Activated CD4-positive, alpha-beta memory T cell treated with anti-CD3 and anti-CD28 coated beads, Interleukin-2, amount 10 ng/mL, durations not matched to agents 7 days and 5 days (primary cell): ENCODE results near the gene SORCS2. TPM values are rescaled to one million over a fixed set of nuclear protein-coding genes. Genes with fewer than 3 reads are reported as not detected.
A peak's percentile ranks its signal among the peaks of the same experiment; 100 is the strongest.

Source experiments
- CTCF ChIA-PET: fragments of 350-600 bp; sonication (Branson Sonifier 250); formaldehyde crosslinking; loops from one replicate; lab custom pipeline; 2021; ENCODE audit warnings: antibody characterized with exemption, inconsistent platforms; lab: Charles Lee
- POLR2A ChIA-PET: fragments of 350-600 bp; sonication (Branson Sonifier 250); formaldehyde crosslinking; loops from one replicate; lab custom pipeline; 2021; ENCODE audit warnings: antibody characterized with exemption; lab: Charles Lee
- DNase-seq: peaks from one replicate; pipeline ENCODE4 v3.0.0-alpha.2; 2020
- H3K27ac Mint-ChIP-seq: one replicate; pipeline ENCODE4 v1.8.0; 2021; ENCODE audit warnings: mild to moderate bottlenecking, mixed read lengths
- H3K27me3 Mint-ChIP-seq: one replicate; pipeline ENCODE4 v1.8.0; 2021; ENCODE audit warnings: mixed read lengths
- H3K36me3 Mint-ChIP-seq: one replicate; pipeline ENCODE4 v1.8.0; 2021; ENCODE audit warnings: low read depth, mixed read lengths
- H3K4me1 Mint-ChIP-seq: one replicate; pipeline ENCODE4 v1.8.0; 2021; ENCODE audit warnings: mixed read lengths
- H3K4me3 Mint-ChIP-seq: one replicate; pipeline ENCODE4 v1.8.0; 2021; ENCODE audit warnings: mild to moderate bottlenecking, mixed read lengths
- H3K9me3 Mint-ChIP-seq: one replicate; pipeline ENCODE4 v1.8.0; 2021; ENCODE audit warnings: mixed read lengths
- total RNA-seq, 2 experiments: library from RNA; stranded (reverse); gene quantifications; one replicate each; pipeline ENCODE4 v1.2.3, GENCODE V29; 2021

The SORCS2 gene
- total RNA-seq, 2 experiments from 2014 or later: 0.10 to 0.18 TPM

DNA sequence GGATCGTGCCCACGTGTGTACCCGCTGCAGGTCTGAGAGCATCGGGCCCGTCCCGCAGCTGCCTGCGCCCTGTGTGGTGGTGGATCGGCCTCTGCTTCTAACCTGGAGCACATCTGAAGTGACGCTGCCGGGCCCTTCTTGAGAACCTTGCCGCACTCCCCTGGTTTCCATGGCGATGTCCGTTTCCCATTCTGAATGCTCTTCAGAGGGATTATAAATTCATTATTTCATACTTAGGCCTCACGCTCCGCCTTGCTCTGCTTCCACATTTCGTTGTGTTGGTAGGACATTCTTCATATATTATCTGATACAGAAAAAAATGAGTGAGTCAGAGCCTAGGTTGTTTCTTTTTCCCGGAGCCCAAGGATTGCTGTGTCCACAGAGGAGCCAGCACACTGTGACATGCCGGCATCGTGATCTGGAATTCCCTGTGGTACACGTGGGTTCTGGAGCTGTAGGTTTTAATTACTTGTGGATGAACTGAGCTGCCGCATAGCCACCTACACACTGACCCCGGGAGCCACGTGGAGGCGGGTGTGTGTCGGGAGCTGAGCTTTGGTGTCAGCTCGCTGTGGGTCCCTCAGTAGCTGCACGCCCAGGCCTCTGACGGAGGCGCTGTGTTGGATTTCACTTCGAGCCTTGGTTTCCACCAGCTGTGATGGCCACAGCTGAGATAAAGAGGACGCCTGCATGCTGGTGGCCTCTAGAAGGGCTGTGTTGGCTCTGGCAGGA, 179.0 kb downstream of the SORCS2 start:
- Mint-ChIP-seq H3K27ac (no peak overlapping the region), H3K4me3 (no peak overlapping the region), H3K27me3 (peaks cover 3% of the 10 kb centered on the region), H3K36me3 (no peaks in the 10 kb centered on the region), H3K9me3 (no peaks in the 10 kb centered on the region), H3K4me1 (no peaks in the 10 kb centered on the region)
- DNase-seq: no peak
- ChIA-PET POLR2A (no interaction called here), CTCF (no interaction called here)

DNA sequence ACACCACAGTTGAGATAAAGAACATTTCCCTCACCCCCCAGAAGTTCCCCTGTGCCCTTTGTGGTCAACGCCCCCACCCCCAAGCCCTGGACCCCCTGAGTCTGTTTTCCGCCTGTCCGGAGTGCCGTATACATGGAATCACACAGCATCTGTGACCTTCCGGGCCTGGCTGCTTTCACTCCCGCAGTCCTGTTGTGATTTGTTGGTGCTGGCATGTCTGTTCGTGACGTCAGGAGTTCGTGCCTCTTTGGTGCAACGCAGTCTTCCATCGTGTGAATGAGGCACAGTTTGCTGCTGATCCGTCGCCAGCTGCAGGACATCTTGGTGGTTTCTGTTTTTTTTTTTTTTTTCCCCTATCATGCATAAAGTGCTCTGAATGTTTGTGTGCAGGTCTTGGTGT, 180.3 kb downstream of the SORCS2 start:
- Mint-ChIP-seq H3K9me3 (peaks cover 2% of the 10 kb centered on the region), H3K4me1 (no peaks in the 10 kb centered on the region), H3K27ac (no peak overlapping the region), H3K4me3 (no peak overlapping the region), H3K36me3 (no peaks in the 10 kb centered on the region), H3K27me3 (peaks cover 2% of the 10 kb centered on the region)
- ChIA-PET CTCF (no interaction called here), POLR2A (no interaction called here)
- no peak for DNase-seq

DNA sequence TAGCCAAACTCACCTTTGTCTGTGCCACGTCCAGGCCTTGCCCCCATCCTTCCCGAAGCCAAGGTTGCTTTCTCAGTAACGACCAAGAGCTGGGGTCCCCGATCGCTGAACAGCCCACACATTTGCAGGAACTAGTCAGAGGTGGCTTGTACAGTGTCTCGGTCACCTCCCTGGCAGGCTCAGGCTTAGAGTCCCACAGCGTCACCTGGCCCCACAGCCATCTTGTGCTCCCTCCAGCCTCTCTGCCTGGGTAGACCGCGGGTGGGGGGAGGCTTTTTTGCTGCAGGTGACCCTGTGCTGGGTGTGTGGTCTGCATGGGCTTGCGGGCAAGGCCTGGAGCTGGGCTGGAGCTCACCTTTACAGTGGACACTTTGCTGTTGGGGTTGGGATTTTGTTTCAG, 182.2 kb downstream of the SORCS2 start:
- peaks cover 4% of the 10 kb centered on the region for H3K27me3 Mint-ChIP-seq
- no peaks in the 10 kb centered on the region for H3K4me1 Mint-ChIP-seq
- ChIA-PET POLR2A (no interaction called here), CTCF (no interaction called here)
- H3K4me3 Mint-ChIP-seq: no peak overlapping the region
- H3K27ac Mint-ChIP-seq: no peak overlapping the region
- peaks cover 11% of the 10 kb centered on the region for H3K9me3 Mint-ChIP-seq
- H3K36me3 Mint-ChIP-seq: no peaks in the 10 kb centered on the region
- no peak for DNase-seq

DNA sequence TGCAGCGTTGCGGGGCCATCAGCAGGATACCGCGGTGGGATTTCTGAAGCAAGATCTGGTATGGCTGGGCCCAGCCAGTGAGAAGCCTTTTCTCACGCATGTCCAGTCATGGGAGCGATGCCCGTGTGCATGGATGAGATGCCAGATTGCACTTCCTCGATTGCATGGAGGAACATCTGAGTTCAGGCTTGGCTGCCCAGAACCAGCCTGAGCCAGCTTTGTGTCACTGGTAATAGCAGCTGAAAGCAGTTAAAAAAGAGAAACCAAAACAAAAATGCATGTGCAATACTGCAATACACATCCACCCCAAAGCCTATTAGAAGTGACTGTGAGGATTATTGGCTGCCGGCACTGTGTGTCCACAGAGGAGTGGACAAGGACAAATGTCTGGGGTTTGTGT, 183.1 kb downstream of the SORCS2 start:
- no peak overlapping the region for H3K27ac Mint-ChIP-seq
- H3K9me3 Mint-ChIP-seq: peaks cover 11% of the 10 kb centered on the region
- POLR2A ChIA-PET: no interaction called here
- CTCF ChIA-PET: no interaction called here
- no peak overlapping the region for H3K4me3 Mint-ChIP-seq
- H3K4me1 Mint-ChIP-seq: no peaks in the 10 kb centered on the region
- H3K36me3 Mint-ChIP-seq: no peaks in the 10 kb centered on the region
- no peak for DNase-seq
- peaks cover 4% of the 10 kb centered on the region for H3K27me3 Mint-ChIP-seq

DNA sequence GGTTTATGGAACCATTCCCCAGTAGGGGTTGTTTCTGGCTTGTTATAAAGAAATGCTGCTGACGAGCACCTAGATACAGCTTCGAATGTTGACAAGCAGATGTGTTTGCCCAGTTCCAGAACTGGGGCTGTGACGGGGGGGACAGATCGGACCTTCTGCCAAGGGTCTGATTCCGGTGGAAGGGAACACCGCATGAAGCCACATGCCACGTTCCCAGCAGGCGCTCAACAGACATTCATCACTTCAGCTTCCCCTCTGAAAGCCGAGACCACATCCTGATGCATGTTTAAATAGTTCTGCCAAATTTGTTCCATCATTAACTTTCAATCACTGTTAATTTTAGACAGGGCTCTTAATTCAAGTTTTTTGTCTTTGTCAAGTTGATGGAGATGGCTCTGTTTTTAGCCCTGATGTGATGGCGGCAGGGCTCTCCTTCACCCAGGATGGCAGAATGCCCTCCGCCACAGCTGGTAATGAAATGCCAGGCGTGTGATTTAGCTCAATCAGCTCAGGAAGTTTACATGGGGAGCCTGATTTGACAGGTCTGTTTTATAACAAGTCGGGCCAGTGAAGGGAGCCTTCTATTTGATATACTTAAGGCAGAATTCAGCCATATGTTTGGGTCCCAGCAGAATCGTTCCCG, 185.0 kb downstream of the SORCS2 start:
- ChIA-PET CTCF (no interaction called here), POLR2A (no interaction called here)

DNA sequence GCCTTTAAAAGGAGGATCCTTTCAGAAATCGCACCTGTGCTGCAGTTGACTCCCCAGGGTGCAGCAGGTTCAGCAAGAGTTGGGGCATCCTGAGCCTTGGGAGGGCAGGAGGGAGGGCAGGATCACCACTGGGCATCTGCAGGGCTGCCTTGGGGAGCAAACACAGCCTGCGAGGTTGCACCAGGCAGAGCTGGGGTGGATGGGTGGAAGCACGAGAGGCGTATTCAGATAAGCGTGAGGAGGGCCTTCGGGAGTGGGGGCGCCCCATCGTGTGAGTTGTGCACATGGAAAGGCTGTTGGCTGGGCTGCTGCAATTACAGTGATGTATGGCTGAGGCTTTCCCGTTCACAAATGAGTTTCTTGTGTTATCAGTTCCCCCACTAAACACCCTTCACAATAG, 186.8 kb downstream of the SORCS2 start:
- ChIA-PET CTCF (no interaction called here), POLR2A (no interaction called here)
- Mint-ChIP-seq H3K27me3 (peaks cover 4% of the 10 kb centered on the region), H3K9me3 (peaks cover 11% of the 10 kb centered on the region), H3K4me1 (no peaks in the 10 kb centered on the region), H3K27ac (no peak overlapping the region), H3K4me3 (no peak overlapping the region), H3K36me3 (no peaks in the 10 kb centered on the region)
- DNase-seq: no peak

More for the DNA sequence above, 185.0 kb downstream of the SORCS2 start:
- peaks cover 4% of the 10 kb centered on the region for H3K27me3 Mint-ChIP-seq
- H3K9me3 Mint-ChIP-seq: peaks cover 11% of the 10 kb centered on the region
- no peak overlapping the region for H3K27ac Mint-ChIP-seq
- no peak for DNase-seq
- H3K4me3 Mint-ChIP-seq: no peak overlapping the region
- H3K4me1 Mint-ChIP-seq: no peaks in the 10 kb centered on the region
- H3K36me3 Mint-ChIP-seq: no peaks in the 10 kb centered on the region

DNA sequence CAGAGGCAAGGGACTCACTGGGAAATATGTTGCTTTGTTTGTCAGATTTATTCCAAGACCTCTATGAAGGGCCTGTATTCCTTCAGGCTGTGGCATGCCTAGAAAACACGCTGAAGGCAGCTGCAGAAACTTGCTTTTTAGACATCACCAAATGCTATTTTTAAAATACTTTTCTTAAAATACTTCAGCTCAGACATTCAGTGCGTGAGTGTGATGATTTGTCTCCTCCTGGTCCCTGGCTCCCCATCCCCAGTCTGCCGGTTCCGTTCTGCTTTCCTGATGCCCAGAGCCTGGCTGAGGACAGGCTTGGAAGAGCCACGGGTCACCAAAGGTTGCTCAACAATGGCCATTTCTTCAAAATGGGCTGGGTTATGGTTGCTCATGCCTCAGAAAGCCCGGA, 187.4 kb downstream of the SORCS2 start:
- CTCF ChIA-PET: no interaction called here
- Mint-ChIP-seq H3K36me3 (no peaks in the 10 kb centered on the region), H3K27ac (no peak overlapping the region), H3K27me3 (peaks cover 4% of the 10 kb centered on the region), H3K9me3 (peaks cover 11% of the 10 kb centered on the region), H3K4me3 (no peak overlapping the region), H3K4me1 (no peaks in the 10 kb centered on the region)
- no peak for DNase-seq
- POLR2A ChIA-PET: no interaction called here

DNA sequence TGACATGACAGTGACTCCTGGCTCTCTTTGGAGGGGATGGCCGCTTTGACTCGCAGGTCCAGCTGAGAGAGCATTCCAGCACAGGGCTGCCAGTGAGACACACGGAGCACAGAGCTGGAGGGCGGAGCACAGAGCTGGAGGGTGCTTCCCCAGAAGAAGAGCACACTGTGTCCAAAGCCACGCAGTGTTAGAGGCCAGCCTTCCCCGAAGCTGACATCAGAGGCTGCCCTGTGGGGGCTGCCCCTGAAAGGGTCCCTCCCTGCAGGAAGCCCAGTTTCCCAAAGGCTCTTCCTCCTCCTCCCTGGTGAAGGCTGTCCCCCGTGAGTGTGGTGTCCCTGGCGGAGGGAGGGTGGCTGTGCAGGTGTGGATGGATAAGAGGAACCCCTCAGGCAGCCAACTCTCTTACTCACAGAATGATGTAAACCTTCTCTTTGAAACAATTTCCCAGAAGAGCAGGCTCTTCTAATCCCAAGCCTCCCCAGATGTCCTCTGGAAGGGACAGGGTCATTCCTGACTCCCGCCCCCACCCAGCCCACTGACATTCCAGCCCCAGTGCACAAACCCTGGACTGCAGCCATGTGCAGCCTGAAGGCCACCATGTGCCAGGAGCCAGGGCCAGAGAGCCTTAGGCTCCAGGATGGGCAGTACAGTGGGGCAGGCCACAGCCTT, 189.0 kb downstream of the SORCS2 start:
- ChIA-PET POLR2A (no interaction called here), CTCF (no interaction called here)
- H3K4me3 Mint-ChIP-seq: no peak overlapping the region
- H3K27me3 Mint-ChIP-seq: peaks cover 4% of the 10 kb centered on the region
- no peak for DNase-seq
- H3K9me3 Mint-ChIP-seq: peaks cover 17% of the 10 kb centered on the region
- no peak overlapping the region for H3K27ac Mint-ChIP-seq
- H3K4me1 Mint-ChIP-seq: no peaks in the 10 kb centered on the region
- no peaks in the 10 kb centered on the region for H3K36me3 Mint-ChIP-seq

DNA sequence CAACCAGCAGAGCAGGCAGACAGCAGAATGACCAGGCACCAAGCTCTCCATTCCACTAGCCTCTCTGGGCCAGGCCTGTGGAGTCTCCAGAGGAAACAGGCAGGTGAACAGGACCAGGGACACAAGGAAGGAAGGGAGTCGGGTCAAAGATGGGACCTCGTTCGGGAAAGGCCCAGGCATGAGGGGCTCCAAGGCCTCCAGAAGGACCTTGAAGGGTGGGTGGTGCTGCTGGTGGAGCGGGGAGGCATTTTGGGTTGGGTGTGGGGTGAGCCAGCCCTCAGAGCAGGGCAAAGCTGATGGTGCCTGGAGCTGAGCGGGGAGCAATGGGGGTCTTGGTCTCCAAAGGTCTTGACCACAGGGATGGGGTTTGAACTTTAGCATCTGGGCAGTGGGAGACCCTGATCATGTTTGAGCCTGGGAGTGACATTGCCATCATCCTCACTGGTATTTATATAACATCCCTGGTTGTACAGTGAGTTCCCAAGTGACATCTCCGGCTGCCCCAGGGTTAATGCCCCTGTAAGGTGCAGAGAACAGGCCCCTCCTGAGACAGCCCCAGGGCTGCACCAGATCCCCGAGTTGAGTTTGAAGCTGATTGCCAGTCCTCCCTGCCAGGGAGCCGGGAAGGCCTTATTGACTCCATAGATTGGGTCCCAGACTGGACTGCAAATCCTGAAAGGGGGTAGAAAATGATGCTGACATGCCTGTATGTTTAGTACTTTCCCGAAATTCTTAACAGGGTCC, 189.7 kb downstream of the SORCS2 start:
- no peaks in the 10 kb centered on the region for H3K4me1 Mint-ChIP-seq
- no peak for DNase-seq
- CTCF ChIA-PET: no interaction called here
- H3K9me3 Mint-ChIP-seq: peaks cover 19% of the 10 kb centered on the region
- POLR2A ChIA-PET: no interaction called here
- H3K36me3 Mint-ChIP-seq: no peaks in the 10 kb centered on the region
- H3K27me3 Mint-ChIP-seq: peaks cover 4% of the 10 kb centered on the region
- H3K27ac Mint-ChIP-seq: no peak overlapping the region
- H3K4me3 Mint-ChIP-seq: no peak overlapping the region

DNA sequence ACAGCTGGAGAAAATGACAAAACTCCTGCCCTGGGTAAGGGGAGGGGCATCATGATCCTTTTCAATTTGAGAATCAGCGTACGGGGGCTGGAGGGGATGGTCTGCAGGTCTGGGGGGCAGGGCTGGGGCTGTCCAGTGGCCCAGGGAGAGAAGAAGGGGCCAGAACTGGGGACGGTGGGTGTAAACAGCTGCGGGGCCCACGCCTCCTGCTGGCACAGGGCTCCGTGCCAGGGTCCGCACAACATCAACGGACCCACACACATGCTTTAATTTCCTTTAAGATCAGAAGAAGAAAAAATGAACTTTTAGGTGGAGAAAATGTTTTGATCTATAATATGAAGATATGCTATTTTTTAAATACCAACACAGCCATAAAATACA, 190.3 kb downstream of the SORCS2 start:
- H3K27me3 Mint-ChIP-seq: peaks cover 2% of the 10 kb centered on the region
- ChIA-PET POLR2A (no interaction called here), CTCF (no interaction called here)
- H3K9me3 Mint-ChIP-seq: peaks cover 21% of the 10 kb centered on the region
- H3K36me3 Mint-ChIP-seq: no peaks in the 10 kb centered on the region
- no peak overlapping the region for H3K27ac Mint-ChIP-seq
- no peaks in the 10 kb centered on the region for H3K4me1 Mint-ChIP-seq
- DNase-seq: no peak
- no peak overlapping the region for H3K4me3 Mint-ChIP-seq

DNA sequence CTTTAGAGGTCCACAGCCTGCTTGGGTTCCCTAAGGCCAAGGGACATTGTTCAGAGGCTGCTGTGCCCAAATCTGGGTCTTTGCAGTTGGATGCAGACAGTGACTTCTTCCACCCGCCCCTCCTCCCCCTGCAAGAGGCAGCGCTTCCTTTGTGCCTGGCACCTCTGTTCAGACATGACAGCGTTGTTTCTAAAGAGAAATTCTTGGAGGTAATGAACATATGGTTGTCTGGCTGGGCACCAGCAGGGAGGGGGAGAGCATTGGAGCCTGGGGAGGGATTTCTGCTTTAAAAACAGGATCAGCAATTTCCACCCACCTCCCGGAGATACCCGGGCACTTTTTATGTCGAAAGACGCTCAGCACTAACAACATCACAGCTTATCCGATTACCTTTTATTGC, 190.9 kb downstream of the SORCS2 start:
- H3K27ac Mint-ChIP-seq: no peak overlapping the region

DNA sequence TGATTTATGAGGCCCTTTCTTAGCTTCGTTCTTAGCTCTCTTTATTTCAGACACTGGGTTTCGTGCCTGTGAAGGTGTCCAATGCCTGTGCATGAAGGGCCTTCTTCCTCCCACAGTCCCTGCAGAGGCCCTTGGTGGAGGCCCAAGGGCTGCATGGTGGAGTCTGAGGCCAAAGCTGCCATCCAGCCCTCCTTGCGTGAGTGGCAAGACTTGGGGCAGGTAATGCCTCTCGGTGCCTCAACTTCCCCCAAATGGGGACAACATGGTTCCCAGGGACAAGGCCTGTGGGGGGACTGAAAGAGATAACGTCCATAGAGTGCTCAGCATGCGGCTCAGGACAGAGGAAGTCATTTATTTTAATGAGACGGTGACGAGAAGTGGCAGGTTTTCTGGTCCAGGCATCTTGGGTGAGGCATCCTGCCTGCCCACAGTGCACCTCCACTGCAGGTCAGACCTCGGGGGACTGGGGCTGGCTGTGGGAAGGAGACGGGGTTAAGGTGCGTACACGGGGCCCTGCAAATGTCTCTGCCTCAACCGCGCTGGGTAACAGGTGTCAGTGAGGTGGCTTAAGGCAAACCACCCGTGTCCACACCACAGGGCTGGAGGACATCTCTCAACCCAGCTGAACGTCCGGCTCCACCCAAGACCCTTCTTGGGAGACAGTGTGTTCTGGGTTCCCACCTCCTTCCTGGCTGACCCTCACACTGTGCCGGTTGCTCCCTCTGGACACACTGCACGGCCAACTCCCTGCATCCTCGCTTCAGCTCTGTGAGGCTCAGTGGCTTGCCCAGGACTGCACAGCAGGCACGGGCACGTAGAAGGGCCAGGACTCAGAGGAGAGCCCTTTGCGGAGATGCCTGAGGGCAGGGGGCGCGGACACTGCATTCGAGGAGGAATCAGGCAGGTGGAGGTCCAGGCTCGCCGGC, 191.9 kb downstream of the SORCS2 start:
- no peaks in the 10 kb centered on the region for H3K27me3 Mint-ChIP-seq
- H3K4me1 Mint-ChIP-seq: no peaks in the 10 kb centered on the region
- CTCF ChIA-PET: no interaction called here
- H3K27ac Mint-ChIP-seq: no peak overlapping the region
- peaks cover 15% of the 10 kb centered on the region for H3K9me3 Mint-ChIP-seq
- no peak overlapping the region for H3K4me3 Mint-ChIP-seq
- peak; percentile 14 for DNase-seq
- no peaks in the 10 kb centered on the region for H3K36me3 Mint-ChIP-seq
- POLR2A ChIA-PET: no interaction called here

More for the DNA sequence above, 190.9 kb downstream of the SORCS2 start:
- H3K27me3 Mint-ChIP-seq: no peaks in the 10 kb centered on the region
- H3K36me3 Mint-ChIP-seq: no peaks in the 10 kb centered on the region
- peaks cover 19% of the 10 kb centered on the region for H3K9me3 Mint-ChIP-seq
- no peak for DNase-seq
- H3K4me3 Mint-ChIP-seq: no peak overlapping the region
- ChIA-PET POLR2A (no interaction called here), CTCF (no interaction called here)
- H3K4me1 Mint-ChIP-seq: no peaks in the 10 kb centered on the region
